Measurements from ENCODE around the gene TSC2.

The TSC2 gene

DNA sequence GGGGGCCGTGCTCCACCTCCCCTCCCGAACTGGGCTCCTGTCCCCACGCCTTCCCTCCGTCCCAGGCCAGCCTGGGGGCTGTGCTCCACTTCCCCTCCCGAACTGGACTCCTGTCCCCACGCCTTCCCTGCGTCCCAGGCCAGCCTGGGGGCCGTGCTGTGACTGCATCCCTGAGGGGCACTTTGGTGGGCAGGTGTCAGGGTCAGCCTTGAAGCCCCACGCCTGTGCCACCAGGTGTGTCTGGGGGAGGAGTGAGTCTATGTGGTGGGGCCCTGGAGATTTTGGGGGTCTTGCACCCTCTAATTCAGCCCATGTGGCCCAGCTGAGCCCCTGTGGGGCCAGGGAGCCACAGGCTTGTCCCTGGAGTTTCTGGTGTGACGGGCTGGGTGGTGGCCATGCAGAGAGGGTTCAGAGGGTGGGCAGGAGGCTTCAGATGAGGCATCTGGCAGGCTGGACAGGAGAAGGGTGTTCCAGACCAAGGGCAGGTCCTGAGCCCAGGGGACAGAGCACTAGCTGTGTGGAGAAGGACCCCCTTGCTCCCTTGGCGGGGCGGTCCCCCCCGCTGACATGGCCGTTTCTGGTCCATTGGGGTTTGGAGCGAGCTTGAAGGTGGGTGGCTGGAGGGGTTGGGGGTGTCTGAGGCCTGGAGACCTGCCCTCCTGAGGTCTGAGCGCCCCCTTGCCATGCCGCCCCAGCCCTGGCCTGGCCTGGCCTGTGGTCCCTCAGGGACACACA, 12.9 kb upstream of the TSC2 start:
- Histone ChIP-seq H3K4ac (ENCODE audit: low read length) (no peak overlapping the region), H3K9ac (ENCODE audit: low read depth, low read length, poor library complexity) (peak overlapping the region; percentile 60), H3K27ac (replicated peaks; ENCODE audit: low read length) (no peak overlapping the region), H3K4me1 (ENCODE audit: control insufficient read depth in 2 of 2, insufficient read depth in 1 of 2, low read depth in 1 of 2, low read length in 2 of 2) (peaks cover 7 to 29% of the 10 kb centered on the region in 2 donors), H3K79me1 (ENCODE audit: low read depth, low read length) (peaks cover 3% of the 10 kb centered on the region), H2AFZ (ENCODE audit: low read length) (no peak overlapping the region), H3K36me3 (replicated peaks in 1 of 2; ENCODE audit: control insufficient read depth in 2 of 2, insufficient read depth in 2 of 2, low read length in 2 of 2) (peaks cover 0 to 2% of the 10 kb centered on the region in 2 donors), H4K8ac (ENCODE audit: low read depth, low read length) (no peak overlapping the region), H3K4me2 (ENCODE audit: insufficient read depth, low read length, poor library complexity, severe bottlenecking) (no peak overlapping the region), H3K9me3 (replicated peaks in 1 of 2; ENCODE audit: control insufficient read depth in 2 of 2, insufficient read depth in 1 of 2, low read depth in 1 of 2, low read length in 2 of 2) (no peaks in the 10 kb centered on the region), H2BK120ac (ENCODE audit: low read depth, low read length) (peak overlapping the region; percentile 72), H3K14ac (ENCODE audit: low read length) (no peak overlapping the region), H2BK15ac (ENCODE audit: low read length) (no peak overlapping the region), H2AK5ac (ENCODE audit: low read depth, low read length) (no peak overlapping the region), H4K91ac (ENCODE audit: low read depth, low read length, poor library complexity) (no peak overlapping the region), H3K27me3 (ENCODE audit: control insufficient read depth in 3 of 3, insufficient read depth in 3 of 3, low read depth in 1 of 3, low read length in 3 of 3) (no peaks in the 10 kb centered on the region), H3K18ac (ENCODE audit: low read length) (no peak overlapping the region), H2BK12ac (ENCODE audit: low read length) (peak overlapping the region; percentile 73), H3K4me3 (ENCODE audit: low read length in 2 of 2) (peak overlapping the region in 1 of 2 donors; percentile 36), H2BK5ac (ENCODE audit: low read length) (no peak overlapping the region), H3K23ac (ENCODE audit: low read depth, low read length, poor library complexity) (peak overlapping the region; percentile 85)
- no CpG with 5 or more reads among the region's 17 CpGs for WGBS, 2 donors (ENCODE audit: extremely low coverage in 2 of 2, insufficient read length in 2 of 2, insufficient replicate concordance in 1 of 2)
- no peak for DNase-seq (ENCODE audit: low spot score)

DNA sequence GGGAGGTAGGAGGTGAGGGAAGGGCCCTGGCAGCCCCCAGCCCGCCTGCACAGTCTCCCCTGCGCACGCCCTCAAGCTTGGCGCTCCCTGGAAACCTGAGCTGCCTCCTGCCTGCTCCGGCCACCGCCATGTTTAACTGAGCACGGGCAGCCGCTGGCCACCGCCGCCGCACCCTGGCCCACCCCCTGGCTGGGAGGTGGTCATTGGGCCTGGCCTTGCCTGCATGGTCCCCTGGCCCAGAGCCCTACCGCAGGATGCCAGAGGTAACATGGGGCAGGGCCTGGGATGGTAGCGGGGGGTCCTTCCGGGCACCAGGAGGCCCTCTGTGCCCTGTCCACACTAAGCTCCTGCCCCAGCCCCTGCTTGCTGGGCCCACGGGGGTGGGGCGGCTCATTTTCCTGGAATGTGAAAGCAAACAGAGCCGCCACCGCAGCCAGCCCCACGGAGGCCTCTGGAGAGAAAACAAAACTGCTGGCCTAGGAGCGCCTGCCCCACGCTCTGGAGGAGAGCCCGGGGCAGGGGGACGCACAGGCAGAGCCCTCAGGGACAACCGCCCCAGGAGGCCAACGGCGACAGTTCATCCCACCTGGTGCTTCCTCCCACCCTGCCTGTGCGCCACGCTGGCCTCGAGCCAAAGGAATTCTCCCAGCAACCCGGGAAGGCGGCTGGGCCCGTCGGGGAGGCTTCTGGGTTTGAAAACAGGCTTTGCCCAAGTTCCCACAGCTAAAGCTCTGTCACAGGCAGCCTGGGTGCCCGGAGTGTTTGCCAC, 12.2 kb upstream of the TSC2 start:
- H3K4me1 ChIP-seq (ENCODE audit: control insufficient read depth in 2 of 2, insufficient read depth in 1 of 2, low read depth in 1 of 2, low read length in 2 of 2), result peaks cover 7 to 29% of the 10 kb centered on the region in 2 donors

DNA sequence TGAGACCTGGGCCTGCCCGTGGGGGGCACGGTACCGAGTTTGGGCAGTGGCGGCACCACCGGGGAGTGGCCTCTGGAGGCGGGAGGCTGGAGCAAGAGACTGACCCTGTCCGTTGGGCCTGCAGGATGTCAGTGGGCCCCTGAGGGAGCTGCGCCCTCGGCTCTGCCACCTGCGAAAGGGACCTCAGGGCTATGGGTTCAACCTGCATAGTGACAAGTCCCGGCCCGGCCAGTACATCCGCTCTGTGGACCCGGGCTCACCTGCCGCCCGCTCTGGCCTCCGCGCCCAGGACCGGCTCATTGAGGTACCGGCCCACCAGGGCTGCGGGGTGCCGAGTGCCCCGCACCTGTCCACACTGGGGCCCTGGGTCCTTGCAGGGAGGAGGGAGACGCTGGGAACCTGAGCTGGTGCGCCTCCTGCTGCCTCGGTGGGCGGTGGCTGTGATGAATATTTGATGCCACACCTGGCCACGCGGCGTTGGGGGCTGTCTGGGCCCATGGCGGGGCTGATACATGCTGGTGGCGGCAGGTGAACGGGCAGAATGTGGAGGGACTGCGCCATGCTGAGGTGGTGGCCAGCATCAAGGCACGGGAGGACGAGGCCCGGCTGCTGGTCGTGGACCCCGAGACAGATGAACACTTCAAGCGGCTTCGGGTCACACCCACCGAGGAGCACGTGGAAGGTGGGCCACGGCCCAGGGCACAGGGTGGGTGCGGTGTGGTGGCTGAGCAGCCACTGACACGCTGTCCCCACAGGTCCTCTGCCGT, 11.4 kb upstream of the TSC2 start:
- DNase-seq (ENCODE audit: low spot score), result no peak
- H2BK15ac ChIP-seq (ENCODE audit: low read length), result peak overlapping the region; percentile 75
- peak overlapping the region; percentile 66 for H2BK5ac ChIP-seq (ENCODE audit: low read length)
- peak overlapping the region; percentile 82 for H3K14ac ChIP-seq (ENCODE audit: low read length)
- peaks cover 0 to 2% of the 10 kb centered on the region in 2 donors for H3K36me3 ChIP-seq (replicated peaks in 1 of 2; ENCODE audit: control insufficient read depth in 2 of 2, insufficient read depth in 2 of 2, low read length in 2 of 2)
- no peak overlapping the region for H3K4me2 ChIP-seq (ENCODE audit: insufficient read depth, low read length, poor library complexity, severe bottlenecking)
- no peak overlapping the region for H3K4me3 ChIP-seq (ENCODE audit: low read length in 2 of 2)
- no CpG with 5 or more reads among the region's 47 CpGs for WGBS, 2 donors (ENCODE audit: extremely low coverage in 2 of 2, insufficient read length in 2 of 2, insufficient replicate concordance in 1 of 2)
- H3K27ac ChIP-seq (replicated peaks; ENCODE audit: low read length), result peak overlapping the region; percentile 24
- peak overlapping the region; percentile 43 for H4K8ac ChIP-seq (ENCODE audit: low read depth, low read length)
- no peaks in the 10 kb centered on the region for H3K27me3 ChIP-seq (ENCODE audit: control insufficient read depth in 3 of 3, insufficient read depth in 3 of 3, low read depth in 1 of 3, low read length in 3 of 3)
- peaks cover 7 to 29% of the 10 kb centered on the region in 2 donors for H3K4me1 ChIP-seq (ENCODE audit: control insufficient read depth in 2 of 2, insufficient read depth in 1 of 2, low read depth in 1 of 2, low read length in 2 of 2)
- H3K9ac ChIP-seq (ENCODE audit: low read depth, low read length, poor library complexity), result no peak overlapping the region
- peak overlapping the region; percentile 81 for H2AK5ac ChIP-seq (ENCODE audit: low read depth, low read length)
- H3K23ac ChIP-seq (ENCODE audit: low read depth, low read length, poor library complexity), result peak overlapping the region; percentile 65
- no peak overlapping the region for H4K91ac ChIP-seq (ENCODE audit: low read depth, low read length, poor library complexity)
- peak overlapping the region; percentile 35 for H2AFZ ChIP-seq (ENCODE audit: low read length)
- H3K9me3 ChIP-seq (replicated peaks in 1 of 2; ENCODE audit: control insufficient read depth in 2 of 2, insufficient read depth in 1 of 2, low read depth in 1 of 2, low read length in 2 of 2), result no peaks in the 10 kb centered on the region
- H3K18ac ChIP-seq (ENCODE audit: low read length), result no peak overlapping the region
- H2BK12ac ChIP-seq (ENCODE audit: low read length), result peak overlapping the region; percentile 84
- H2BK120ac ChIP-seq (ENCODE audit: low read depth, low read length), result no peak overlapping the region
- H3K79me1 ChIP-seq (ENCODE audit: low read depth, low read length), result peaks cover 5% of the 10 kb centered on the region
- H3K4ac ChIP-seq (ENCODE audit: low read length), result peak overlapping the region; percentile 76

More for the DNA sequence above, 12.2 kb upstream of the TSC2 start:
- Histone ChIP-seq H4K91ac (ENCODE audit: low read depth, low read length, poor library complexity) (no peak overlapping the region), H2BK5ac (ENCODE audit: low read length) (peak overlapping the region; percentile 66), H3K4me2 (ENCODE audit: insufficient read depth, low read length, poor library complexity, severe bottlenecking) (no peak overlapping the region), H2AFZ (ENCODE audit: low read length) (peak overlapping the region; percentile 35), H4K8ac (ENCODE audit: low read depth, low read length) (peak overlapping the region; percentile 43), H3K14ac (ENCODE audit: low read length) (peak overlapping the region; percentile 82), H3K23ac (ENCODE audit: low read depth, low read length, poor library complexity) (peak overlapping the region; percentile 85), H3K18ac (ENCODE audit: low read length) (peak overlapping the region; percentile 85), H3K4me3 (ENCODE audit: low read length in 2 of 2) (no peak overlapping the region), H3K79me1 (ENCODE audit: low read depth, low read length) (peaks cover 5% of the 10 kb centered on the region), H3K4ac (ENCODE audit: low read length) (no peak overlapping the region), H2BK120ac (ENCODE audit: low read depth, low read length) (peak overlapping the region; percentile 72), H2AK5ac (ENCODE audit: low read depth, low read length) (peak overlapping the region; percentile 75), H3K9me3 (replicated peaks in 1 of 2; ENCODE audit: control insufficient read depth in 2 of 2, insufficient read depth in 1 of 2, low read depth in 1 of 2, low read length in 2 of 2) (no peaks in the 10 kb centered on the region), H3K9ac (ENCODE audit: low read depth, low read length, poor library complexity) (peak overlapping the region; percentile 60), H3K27ac (replicated peaks; ENCODE audit: low read length) (peak overlapping the region; percentile 24), H3K36me3 (replicated peaks in 1 of 2; ENCODE audit: control insufficient read depth in 2 of 2, insufficient read depth in 2 of 2, low read length in 2 of 2) (peaks cover 0 to 2% of the 10 kb centered on the region in 2 donors), H2BK15ac (ENCODE audit: low read length) (no peak overlapping the region), H3K27me3 (ENCODE audit: control insufficient read depth in 3 of 3, insufficient read depth in 3 of 3, low read depth in 1 of 3, low read length in 3 of 3) (no peaks in the 10 kb centered on the region), H2BK12ac (ENCODE audit: low read length) (peak overlapping the region; percentile 73)
- DNase-seq (ENCODE audit: low spot score), result no peak
- no CpG with 5 or more reads among the region's 34 CpGs for WGBS, 2 donors (ENCODE audit: extremely low coverage in 2 of 2, insufficient read length in 2 of 2, insufficient replicate concordance in 1 of 2)
